ENCODE data around the gene ZNF678. TPM values are rescaled to one million over a fixed set of nuclear protein-coding genes. Genes with fewer than 3 reads are reported as not detected.

The ZNF678 gene
- total and polyA plus RNA-seq, 2 of the 8 experiments (the other 6 are each of a cell fraction or from before 2014, with no cell fraction given) = 6.9 to 28.3 TPM

DNA sequence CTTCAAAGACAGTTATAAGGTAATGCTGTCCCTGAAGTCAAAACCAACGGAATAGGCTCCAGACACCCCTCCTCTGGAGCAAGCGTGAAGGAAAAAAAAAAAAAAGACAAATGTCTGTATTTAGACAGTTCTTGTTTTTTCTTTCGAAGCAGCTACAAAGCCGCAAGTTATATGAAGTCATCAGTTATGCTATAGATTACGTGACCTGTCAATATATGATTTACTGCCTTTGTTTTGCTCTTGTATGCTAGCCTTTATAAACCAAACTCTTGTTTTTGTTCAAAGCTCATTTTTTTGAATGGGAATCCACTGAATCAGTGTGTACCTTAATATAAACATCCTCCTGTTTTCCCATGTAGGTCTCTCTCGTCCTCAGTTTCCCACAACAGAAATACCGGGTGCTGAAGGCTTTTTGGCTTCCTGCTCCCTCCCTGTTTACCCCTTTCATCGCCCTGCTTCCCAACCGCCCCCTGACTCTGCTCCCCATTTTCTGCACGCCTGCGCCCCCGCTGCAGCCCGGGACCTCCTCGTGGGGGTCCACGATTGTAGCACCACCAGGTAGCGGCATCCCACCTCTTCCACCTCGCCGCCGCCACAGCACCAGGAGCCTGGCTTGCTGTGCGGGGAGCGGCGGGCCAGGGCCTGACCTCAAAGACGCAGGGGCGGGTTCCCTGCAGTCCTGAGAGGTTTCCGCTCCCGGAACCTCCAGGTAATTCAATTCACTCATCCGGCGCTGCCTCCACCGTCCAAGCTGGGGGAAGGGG, 5.2 kb upstream of the ZNF678 start (continued):
- TF ChIP-seq, protein P1, sequence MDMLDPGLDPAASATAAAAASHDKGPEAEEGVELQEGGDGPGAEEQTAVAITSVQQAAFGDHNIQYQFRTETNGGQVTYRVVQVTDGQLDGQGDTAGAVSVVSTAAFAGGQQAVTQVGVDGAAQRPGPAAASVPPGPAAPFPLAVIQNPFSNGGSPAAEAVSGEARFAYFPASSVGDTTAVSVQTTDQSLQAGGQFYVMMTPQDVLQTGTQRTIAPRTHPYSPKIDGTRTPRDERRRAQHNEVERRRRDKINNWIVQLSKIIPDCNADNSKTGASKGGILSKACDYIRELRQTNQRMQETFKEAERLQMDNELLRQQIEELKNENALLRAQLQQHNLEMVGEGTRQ (IDR thresholded peaks at IDR 0.05; ENCODE audit: low read length) = no peak
- no peak for TF ChIP-seq PHF8 (conservative IDR thresholded peaks at IDR 0.05; ENCODE audit: low read depth, low read length)
- TF ChIP-seq, protein P2, sequence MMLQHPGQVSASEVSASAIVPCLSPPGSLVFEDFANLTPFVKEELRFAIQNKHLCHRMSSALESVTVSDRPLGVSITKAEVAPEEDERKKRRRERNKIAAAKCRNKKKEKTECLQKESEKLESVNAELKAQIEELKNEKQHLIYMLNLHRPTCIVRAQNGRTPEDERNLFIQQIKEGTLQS (IDR thresholded peaks at IDR 0.05; ENCODE audit: insufficient read depth, low read depth, low read length) = no peak
- TF ChIP-seq CREB1 (IDR thresholded peaks at IDR 0.05) = no peak
- TF ChIP-seq CHD7 (IDR thresholded peaks at IDR 0.05; ENCODE audit: insufficient replicate concordance, low read length) = no peak

Measured in H1 (cell line).